ENCODE data around the gene NFE2L2.

DNA sequence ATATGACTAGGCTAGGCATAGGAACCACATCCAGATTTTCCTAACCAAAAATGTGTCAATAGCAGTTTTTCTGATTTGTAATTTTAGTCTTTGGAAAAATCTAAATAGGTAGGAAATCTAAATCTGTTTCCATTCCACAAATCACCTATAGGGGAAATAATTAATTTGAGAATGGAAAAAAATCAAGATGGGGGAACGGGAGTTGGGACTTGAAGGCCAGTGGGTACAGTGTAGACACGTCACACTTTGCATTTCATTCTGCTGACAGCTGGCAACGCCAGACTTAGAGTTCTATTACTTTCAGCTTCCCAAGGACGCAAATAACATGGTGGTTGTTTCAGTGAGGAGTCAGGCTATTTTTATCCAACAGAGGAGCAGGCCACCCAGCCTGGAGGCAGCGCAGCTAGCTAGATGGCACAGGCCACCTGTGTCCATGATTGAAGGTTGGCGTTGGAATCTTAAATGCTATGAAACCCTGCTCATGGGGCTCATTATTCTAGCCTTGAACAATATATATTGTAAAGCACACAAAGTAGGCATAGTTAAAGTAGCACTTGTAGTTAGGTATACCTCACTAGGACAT lies 28.6 kb downstream of the NFE2L2 start:
- TF ChIP-seq NFYB (CRISPR knock-in tag; conservative IDR thresholded peaks at IDR 0.05; ENCODE audit: low read depth) (no peak), NR2C2 (CRISPR knock-in tag; IDR thresholded peaks at IDR 0.05) (no peak), ZNF416 (CRISPR knock-in tag; IDR thresholded peaks at IDR 0.05) (no peak)
- TF ChIP-seq, protein P1, sequence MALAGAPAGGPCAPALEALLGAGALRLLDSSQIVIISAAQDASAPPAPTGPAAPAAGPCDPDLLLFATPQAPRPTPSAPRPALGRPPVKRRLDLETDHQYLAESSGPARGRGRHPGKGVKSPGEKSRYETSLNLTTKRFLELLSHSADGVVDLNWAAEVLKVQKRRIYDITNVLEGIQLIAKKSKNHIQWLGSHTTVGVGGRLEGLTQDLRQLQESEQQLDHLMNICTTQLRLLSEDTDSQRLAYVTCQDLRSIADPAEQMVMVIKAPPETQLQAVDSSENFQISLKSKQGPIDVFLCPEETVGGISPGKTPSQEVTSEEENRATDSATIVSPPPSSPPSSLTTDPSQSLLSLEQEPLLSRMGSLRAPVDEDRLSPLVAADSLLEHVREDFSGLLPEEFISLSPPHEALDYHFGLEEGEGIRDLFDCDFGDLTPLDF (CRISPR knock-in tag; IDR thresholded peaks at IDR 0.05) = no peak
- TF ChIP-seq, protein P2, sequence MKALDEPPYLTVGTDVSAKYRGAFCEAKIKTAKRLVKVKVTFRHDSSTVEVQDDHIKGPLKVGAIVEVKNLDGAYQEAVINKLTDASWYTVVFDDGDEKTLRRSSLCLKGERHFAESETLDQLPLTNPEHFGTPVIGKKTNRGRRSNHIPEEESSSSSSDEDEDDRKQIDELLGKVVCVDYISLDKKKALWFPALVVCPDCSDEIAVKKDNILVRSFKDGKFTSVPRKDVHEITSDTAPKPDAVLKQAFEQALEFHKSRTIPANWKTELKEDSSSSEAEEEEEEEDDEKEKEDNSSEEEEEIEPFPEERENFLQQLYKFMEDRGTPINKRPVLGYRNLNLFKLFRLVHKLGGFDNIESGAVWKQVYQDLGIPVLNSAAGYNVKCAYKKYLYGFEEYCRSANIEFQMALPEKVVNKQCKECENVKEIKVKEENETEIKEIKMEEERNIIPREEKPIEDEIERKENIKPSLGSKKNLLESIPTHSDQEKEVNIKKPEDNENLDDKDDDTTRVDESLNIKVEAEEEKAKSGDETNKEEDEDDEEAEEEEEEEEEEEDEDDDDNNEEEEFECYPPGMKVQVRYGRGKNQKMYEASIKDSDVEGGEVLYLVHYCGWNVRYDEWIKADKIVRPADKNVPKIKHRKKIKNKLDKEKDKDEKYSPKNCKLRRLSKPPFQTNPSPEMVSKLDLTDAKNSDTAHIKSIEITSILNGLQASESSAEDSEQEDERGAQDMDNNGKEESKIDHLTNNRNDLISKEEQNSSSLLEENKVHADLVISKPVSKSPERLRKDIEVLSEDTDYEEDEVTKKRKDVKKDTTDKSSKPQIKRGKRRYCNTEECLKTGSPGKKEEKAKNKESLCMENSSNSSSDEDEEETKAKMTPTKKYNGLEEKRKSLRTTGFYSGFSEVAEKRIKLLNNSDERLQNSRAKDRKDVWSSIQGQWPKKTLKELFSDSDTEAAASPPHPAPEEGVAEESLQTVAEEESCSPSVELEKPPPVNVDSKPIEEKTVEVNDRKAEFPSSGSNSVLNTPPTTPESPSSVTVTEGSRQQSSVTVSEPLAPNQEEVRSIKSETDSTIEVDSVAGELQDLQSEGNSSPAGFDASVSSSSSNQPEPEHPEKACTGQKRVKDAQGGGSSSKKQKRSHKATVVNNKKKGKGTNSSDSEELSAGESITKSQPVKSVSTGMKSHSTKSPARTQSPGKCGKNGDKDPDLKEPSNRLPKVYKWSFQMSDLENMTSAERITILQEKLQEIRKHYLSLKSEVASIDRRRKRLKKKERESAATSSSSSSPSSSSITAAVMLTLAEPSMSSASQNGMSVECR (CRISPR knock-in tag; IDR thresholded peaks at IDR 0.05; ENCODE audit: borderline replicate concordance) = no peak
- TF ChIP-seq, protein P3, sequence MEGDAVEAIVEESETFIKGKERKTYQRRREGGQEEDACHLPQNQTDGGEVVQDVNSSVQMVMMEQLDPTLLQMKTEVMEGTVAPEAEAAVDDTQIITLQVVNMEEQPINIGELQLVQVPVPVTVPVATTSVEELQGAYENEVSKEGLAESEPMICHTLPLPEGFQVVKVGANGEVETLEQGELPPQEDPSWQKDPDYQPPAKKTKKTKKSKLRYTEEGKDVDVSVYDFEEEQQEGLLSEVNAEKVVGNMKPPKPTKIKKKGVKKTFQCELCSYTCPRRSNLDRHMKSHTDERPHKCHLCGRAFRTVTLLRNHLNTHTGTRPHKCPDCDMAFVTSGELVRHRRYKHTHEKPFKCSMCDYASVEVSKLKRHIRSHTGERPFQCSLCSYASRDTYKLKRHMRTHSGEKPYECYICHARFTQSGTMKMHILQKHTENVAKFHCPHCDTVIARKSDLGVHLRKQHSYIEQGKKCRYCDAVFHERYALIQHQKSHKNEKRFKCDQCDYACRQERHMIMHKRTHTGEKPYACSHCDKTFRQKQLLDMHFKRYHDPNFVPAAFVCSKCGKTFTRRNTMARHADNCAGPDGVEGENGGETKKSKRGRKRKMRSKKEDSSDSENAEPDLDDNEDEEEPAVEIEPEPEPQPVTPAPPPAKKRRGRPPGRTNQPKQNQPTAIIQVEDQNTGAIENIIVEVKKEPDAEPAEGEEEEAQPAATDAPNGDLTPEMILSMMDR (IDR thresholded peaks at IDR 0.05) = no peak
- TF ChIP-seq, protein P4, sequence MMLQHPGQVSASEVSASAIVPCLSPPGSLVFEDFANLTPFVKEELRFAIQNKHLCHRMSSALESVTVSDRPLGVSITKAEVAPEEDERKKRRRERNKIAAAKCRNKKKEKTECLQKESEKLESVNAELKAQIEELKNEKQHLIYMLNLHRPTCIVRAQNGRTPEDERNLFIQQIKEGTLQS (CRISPR knock-in tag; conservative IDR thresholded peaks at IDR 0.05) = no peak
